ENCODE measurements around the gene SLC35B2.

GRCh38 chr6:44229376-44230033, 27.8 kb downstream of the SLC35B2 start:
- TF ChIP-seq, protein P1, sequence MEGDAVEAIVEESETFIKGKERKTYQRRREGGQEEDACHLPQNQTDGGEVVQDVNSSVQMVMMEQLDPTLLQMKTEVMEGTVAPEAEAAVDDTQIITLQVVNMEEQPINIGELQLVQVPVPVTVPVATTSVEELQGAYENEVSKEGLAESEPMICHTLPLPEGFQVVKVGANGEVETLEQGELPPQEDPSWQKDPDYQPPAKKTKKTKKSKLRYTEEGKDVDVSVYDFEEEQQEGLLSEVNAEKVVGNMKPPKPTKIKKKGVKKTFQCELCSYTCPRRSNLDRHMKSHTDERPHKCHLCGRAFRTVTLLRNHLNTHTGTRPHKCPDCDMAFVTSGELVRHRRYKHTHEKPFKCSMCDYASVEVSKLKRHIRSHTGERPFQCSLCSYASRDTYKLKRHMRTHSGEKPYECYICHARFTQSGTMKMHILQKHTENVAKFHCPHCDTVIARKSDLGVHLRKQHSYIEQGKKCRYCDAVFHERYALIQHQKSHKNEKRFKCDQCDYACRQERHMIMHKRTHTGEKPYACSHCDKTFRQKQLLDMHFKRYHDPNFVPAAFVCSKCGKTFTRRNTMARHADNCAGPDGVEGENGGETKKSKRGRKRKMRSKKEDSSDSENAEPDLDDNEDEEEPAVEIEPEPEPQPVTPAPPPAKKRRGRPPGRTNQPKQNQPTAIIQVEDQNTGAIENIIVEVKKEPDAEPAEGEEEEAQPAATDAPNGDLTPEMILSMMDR (IDR thresholded peaks at IDR 0.05), result no peak
- no peak for TF ChIP-seq POLR2A (IDR thresholded peaks at IDR 0.05)
- TF ChIP-seq POLR2AphosphoS5 (IDR thresholded peaks at IDR 0.05), result no peak
- TF ChIP-seq EP300 (IDR thresholded peaks at IDR 0.05), result no peak
